Panc1 (cell line): Measurements from ENCODE around the gene EPHA3. TPM values are rescaled to one million over a fixed set of nuclear protein-coding genes. Genes with fewer than 3 reads are reported as not detected.

Experiments
- ATAC-seq: fragments of 200-7000 bp; cut with Tn5 transposase; 2 replicates; pipeline ENCODE4 v1.9.1; 2020; ENCODE audit warnings: mild to moderate bottlenecking, moderate library complexity
- BruUV-seq: library from RNA; stranded (reverse); fragments of 400-500 nt; replicated peaks from 2 replicates; lab custom pipeline; 2021; lab: Mats Ljungman, UMichigan
- CTCF ChIA-PET: fragments of 300-600 bp; sonication (Branson Sonifier 250); formaldehyde crosslinking; loops from one replicate; lab custom pipeline; 2022; ENCODE audit warnings: antibody characterized with exemption; lab: Charles Lee
- POLR2A ChIA-PET: fragments of 300-600 bp; sonication (Branson Sonifier 250); formaldehyde crosslinking; loops from one replicate; lab custom pipeline; 2022; ENCODE audit warnings: antibody characterized with exemption; lab: Charles Lee
- DNase-seq: peaks from one replicate; pipeline ENCODE4 v3.0.0-alpha.2; 2010; ENCODE audit warnings: low read depth, low spot score
- H3K27ac ChIP-seq: 2 replicates; pipeline ENCODE4 v1.5.1; 2011; ENCODE audit warnings: mild to moderate bottlenecking, low read length, inconsistent platforms
- H3K27me3 ChIP-seq: fragments of 200-500 bp; sonication (Bioruptor generic); 2 replicates; pipeline ENCODE4 v1.6.0; 2014; ENCODE audit warnings: low read length, inconsistent platforms; ENCODE audit not compliant: control insufficient read depth, insufficient read depth
- H3K36me3 ChIP-seq: fragments of 200-500 bp; sonication (Bioruptor generic); 2 replicates; pipeline ENCODE4 v1.5.1; 2014; ENCODE audit warnings: inconsistent platforms, mild to moderate bottlenecking, low read length, moderate library complexity; ENCODE audit not compliant: control insufficient read depth, insufficient read depth
- H3K4me1 ChIP-seq: 2 replicates; pipeline ENCODE4 v1.5.1; 2011; ENCODE audit warnings: inconsistent platforms, mild to moderate bottlenecking, low read length, moderate library complexity; ENCODE audit not compliant: control insufficient read depth, insufficient read depth
- H3K4me3 ChIP-seq, 2 experiments: 2 replicates each; pipeline ENCODE4 v1.5.1; 2011 to 2012; ENCODE audit warnings: low read depth in 2 of 2, low read length in 2 of 2, mild to moderate bottlenecking in 2 of 2, inconsistent platforms in 1 of 2, moderate library complexity in 1 of 2
- H3K9me3 ChIP-seq: fragments of 200-500 bp; sonication (Bioruptor generic); 2 replicates; pipeline ENCODE4 v1.5.1; 2014; ENCODE audit warnings: low read depth, mild to moderate bottlenecking, inconsistent platforms, low read length, moderate library complexity; ENCODE audit not compliant: control insufficient read depth, insufficient read depth
- POLR2AphosphoS5 ChIP-seq: IDR thresholded peaks from 2 replicates; pipeline ENCODE4 v1.6.1; 2012; ENCODE audit warnings: mild to moderate bottlenecking, low read depth, low read length, moderate library complexity
- SIN3A ChIP-seq: IDR thresholded peaks from 2 replicates; pipeline ENCODE4 v1.6.1; 2012; ENCODE audit warnings: low read depth, mild to moderate bottlenecking, low read length, moderate library complexity, borderline replicate concordance; ENCODE audit not compliant: insufficient read depth
- TCF7L2 ChIP-seq: IDR thresholded peaks from 2 replicates; pipeline ENCODE4 v1.6.1; 2011; ENCODE audit warnings: mild to moderate bottlenecking, low read depth, low read length, inconsistent platforms
- in situ Hi-C: cut with HindIII; loops from 2 replicates; pipeline ENCODE4 v1.10.0; 2016; ENCODE audit warnings: low sequenced_read_pairs, low pct_unique_long_range_greater_than_20kb
- intact Hi-C: fragments of 100-400 bp; cut with micrococcal nuclease; formaldehyde crosslinking; loops from one replicate; pipeline ENCODE4 v1.10.0; 2022; ENCODE audit not compliant: unreplicated experiment
- total RNA-seq: library from RNA; stranded (reverse); gene quantifications from one replicate; pipeline ENCODE4 v1.2.1, GENCODE V29; 2021; ENCODE audit not compliant: unreplicated experiment
- TF ChIP-seq, protein P1 (sequence below), 2 experiments: IDR thresholded peaks; 2 replicates each; pipeline ENCODE4 v1.6.1; 2011 to 2012; ENCODE audit warnings: low read depth in 2 of 2, control low read depth in 1 of 2, low read length in 1 of 2, mild to moderate bottlenecking in 1 of 2, moderate library complexity in 1 of 2; ENCODE audit not compliant: insufficient read depth in 1 of 2
- TF ChIP-seq, protein P2 (sequence below): fragments of 450-650 bp; IDR thresholded peaks from 2 replicates; pipeline ENCODE4 v1.5.1; 2017; ENCODE audit warnings: mild to moderate bottlenecking

EPHA3 gene
- total RNA-seq, 1 experiment from 2014 or later: 0.05 TPM

DNA sequence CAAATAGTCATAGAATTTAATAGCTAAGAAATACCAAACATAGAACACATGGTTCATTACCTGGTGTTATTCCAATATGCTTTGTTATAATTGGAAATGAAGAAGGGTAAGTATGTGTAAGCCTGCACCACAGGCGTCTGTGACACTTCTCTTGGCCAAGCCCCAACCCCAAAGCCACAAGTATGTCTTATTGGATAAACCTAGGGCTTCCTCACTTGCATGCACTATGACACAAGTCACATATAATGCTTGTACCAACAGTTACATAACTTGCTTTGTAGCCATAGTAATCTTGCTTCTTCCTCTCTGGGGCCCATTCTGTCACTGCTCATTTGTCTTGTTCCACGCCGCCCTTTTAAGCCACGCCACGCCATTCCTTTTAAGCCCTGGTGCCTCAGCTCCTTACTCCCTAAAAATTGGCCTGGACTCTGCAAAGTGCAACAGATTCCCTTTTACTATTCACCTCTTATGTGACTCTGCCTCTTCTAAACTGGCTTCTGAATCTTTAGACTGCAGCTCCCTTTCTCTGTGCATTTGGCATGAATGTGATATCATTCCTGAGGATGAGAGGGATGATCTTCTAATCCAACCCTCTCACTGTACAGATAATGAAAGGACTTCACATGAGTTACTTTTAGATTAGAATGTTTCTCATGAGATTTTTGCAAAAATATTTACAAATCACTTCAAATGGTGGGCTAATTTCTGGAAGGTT is 48.1 kb upstream of the EPHA3 start:
- intact Hi-C loops (no loop called here), in situ Hi-C loops (no loop called here)
- Histone ChIP-seq H3K4me3 (no peak overlapping the region), H3K27me3 (no peaks in the 10 kb centered on the region), H3K9me3 (no peaks in the 10 kb centered on the region), H3K36me3 (no peaks in the 10 kb centered on the region), H3K27ac (no peak overlapping the region), H3K4me1 (no peaks in the 10 kb centered on the region)
- no peak for DNase-seq
- TF ChIP-seq SIN3A: no peak
- TF ChIP-seq, protein P1, sequence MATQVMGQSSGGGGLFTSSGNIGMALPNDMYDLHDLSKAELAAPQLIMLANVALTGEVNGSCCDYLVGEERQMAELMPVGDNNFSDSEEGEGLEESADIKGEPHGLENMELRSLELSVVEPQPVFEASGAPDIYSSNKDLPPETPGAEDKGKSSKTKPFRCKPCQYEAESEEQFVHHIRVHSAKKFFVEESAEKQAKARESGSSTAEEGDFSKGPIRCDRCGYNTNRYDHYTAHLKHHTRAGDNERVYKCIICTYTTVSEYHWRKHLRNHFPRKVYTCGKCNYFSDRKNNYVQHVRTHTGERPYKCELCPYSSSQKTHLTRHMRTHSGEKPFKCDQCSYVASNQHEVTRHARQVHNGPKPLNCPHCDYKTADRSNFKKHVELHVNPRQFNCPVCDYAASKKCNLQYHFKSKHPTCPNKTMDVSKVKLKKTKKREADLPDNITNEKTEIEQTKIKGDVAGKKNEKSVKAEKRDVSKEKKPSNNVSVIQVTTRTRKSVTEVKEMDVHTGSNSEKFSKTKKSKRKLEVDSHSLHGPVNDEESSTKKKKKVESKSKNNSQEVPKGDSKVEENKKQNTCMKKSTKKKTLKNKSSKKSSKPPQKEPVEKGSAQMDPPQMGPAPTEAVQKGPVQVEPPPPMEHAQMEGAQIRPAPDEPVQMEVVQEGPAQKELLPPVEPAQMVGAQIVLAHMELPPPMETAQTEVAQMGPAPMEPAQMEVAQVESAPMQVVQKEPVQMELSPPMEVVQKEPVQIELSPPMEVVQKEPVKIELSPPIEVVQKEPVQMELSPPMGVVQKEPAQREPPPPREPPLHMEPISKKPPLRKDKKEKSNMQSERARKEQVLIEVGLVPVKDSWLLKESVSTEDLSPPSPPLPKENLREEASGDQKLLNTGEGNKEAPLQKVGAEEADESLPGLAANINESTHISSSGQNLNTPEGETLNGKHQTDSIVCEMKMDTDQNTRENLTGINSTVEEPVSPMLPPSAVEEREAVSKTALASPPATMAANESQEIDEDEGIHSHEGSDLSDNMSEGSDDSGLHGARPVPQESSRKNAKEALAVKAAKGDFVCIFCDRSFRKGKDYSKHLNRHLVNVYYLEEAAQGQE (IDR thresholded peaks at IDR 0.05; ENCODE audit: insufficient read depth in 1 of 2, low read depth in 2 of 2, low read length in 1 of 2): no peak
- TF ChIP-seq POLR2AphosphoS5: no peak
- ATAC-seq: no peak
- no TSS peak for BruUV-seq
- ChIA-PET CTCF (no interaction called here), POLR2A (no interaction called here)

DNA sequence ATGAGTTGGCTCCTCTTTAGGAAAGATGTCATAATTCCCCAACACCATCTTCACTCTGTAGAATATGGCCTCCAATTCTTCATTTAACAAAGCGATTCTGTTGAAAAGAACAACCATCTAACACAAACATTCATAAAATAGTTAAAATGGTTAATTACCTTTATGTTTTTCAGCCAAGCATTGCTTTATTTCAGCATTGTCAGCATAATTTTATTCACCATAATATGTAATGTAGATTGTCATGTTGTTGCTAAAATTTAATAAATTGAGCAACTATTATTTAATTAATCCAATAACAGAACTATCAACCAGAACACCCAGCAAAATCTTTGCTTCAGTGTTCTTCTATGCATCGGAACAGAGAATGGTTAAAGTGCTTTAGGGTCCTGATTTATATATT is 46.2 kb upstream of the EPHA3 start:
- in situ Hi-C loops (no loop called here), intact Hi-C loops (no loop called here)
- ChIA-PET CTCF (no interaction called here), POLR2A (no interaction called here)
- H3K27ac ChIP-seq: no peak overlapping the region
- no peaks in the 10 kb centered on the region for H3K9me3 ChIP-seq
- no peaks in the 10 kb centered on the region for H3K4me1 ChIP-seq
- no peak overlapping the region for H3K4me3 ChIP-seq
- TF ChIP-seq TCF7L2 (no peak), POLR2AphosphoS5 (no peak), SIN3A (no peak)
- TF ChIP-seq, protein P1 (IDR thresholded peaks at IDR 0.05; ENCODE audit: insufficient read depth in 1 of 2, low read depth in 2 of 2, low read length in 1 of 2): no peak
- TF ChIP-seq, protein P2, sequence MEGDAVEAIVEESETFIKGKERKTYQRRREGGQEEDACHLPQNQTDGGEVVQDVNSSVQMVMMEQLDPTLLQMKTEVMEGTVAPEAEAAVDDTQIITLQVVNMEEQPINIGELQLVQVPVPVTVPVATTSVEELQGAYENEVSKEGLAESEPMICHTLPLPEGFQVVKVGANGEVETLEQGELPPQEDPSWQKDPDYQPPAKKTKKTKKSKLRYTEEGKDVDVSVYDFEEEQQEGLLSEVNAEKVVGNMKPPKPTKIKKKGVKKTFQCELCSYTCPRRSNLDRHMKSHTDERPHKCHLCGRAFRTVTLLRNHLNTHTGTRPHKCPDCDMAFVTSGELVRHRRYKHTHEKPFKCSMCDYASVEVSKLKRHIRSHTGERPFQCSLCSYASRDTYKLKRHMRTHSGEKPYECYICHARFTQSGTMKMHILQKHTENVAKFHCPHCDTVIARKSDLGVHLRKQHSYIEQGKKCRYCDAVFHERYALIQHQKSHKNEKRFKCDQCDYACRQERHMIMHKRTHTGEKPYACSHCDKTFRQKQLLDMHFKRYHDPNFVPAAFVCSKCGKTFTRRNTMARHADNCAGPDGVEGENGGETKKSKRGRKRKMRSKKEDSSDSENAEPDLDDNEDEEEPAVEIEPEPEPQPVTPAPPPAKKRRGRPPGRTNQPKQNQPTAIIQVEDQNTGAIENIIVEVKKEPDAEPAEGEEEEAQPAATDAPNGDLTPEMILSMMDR: no peak
- no peaks in the 10 kb centered on the region for H3K36me3 ChIP-seq
- no peak for ATAC-seq
- BruUV-seq: no TSS peak
- no peaks in the 10 kb centered on the region for H3K27me3 ChIP-seq
- DNase-seq: no peak
